Measurements from ENCODE around the gene SYNC.

The SYNC gene

DNA sequence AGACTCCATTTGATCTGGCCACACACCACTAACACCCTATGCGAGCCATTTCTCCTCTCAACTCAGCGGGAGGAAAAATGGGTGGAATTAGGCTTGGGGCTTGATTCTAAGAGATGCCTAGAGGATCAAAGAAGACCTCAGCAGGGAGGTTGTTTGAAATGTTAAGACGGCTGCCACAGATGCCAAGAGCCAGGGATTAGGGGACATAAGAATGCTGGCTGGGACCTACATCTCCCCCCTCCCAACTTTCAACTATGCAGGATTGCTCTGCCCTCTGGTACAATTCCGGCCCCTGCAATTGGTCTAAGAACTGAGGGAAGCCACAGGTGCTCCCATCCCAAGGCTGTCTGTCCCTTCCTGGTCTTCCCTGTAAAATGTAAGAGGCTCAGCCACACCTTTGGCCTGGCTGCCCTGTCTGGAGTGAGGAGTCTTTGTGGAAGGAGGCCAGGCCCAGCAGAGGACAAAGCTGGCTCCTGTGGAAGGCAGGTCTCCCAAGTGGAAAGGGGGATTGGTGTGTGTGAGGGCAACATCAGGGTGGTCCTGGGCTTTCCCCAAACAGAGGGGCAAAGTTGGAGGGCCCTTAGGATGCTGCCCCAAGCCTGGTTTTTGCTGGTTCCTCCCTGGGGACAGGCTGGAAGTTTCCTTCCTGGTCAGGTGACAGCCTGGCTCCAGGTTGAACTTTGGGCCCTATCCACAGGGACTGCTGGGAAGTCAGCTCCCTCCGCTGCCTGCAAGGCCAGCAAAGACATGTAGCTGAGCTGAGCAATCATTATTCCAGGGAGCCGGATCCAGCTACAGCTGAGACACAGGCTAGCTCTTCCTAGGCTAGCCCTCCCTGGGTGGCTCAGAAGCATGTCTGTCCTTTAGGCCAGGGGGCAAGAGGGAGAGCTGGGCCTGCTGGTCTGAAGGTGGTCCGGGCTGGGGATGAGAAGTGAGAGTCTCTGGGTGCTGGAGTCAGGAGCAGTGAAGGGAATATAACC lies 34.5 kb upstream of the SYNC start:
- Histone ChIP-seq H3K4me3 (ENCODE audit: low read depth, low read length, poor library complexity, severe bottlenecking) (no peak overlapping the region), H3F3A (ENCODE audit: insufficient read depth, low read length) (no peaks in the 10 kb centered on the region), H3K36me3 (ENCODE audit: insufficient read depth, low read length) (no peaks in the 10 kb centered on the region), H3K27me3 (ENCODE audit: insufficient read depth, low read length) (peaks cover 1% of the 10 kb centered on the region; the same call in 1 of the 2 replicates), H3K9me2 (ENCODE audit: low read depth, low read length) (no peaks in the 10 kb centered on the region), H3K79me2 (ENCODE audit: insufficient read depth, low read length) (no peaks in the 10 kb centered on the region), H2AFZ (ENCODE audit: low read length) (no peak overlapping the region), H3K9ac (ENCODE audit: low read length) (no peak overlapping the region), H4K20me1 (ENCODE audit: insufficient read depth, low read length) (no peaks in the 10 kb centered on the region), H3K4me2 (ENCODE audit: low read length) (no peak overlapping the region), H3K4me1 (ENCODE audit: insufficient read depth, low read length, severe bottlenecking) (peaks cover 4% of the 10 kb centered on the region), H3K27ac (ENCODE audit: low read depth, low read length, poor library complexity, severe bottlenecking) (no peak overlapping the region), H3K9me3 (ENCODE audit: low read length) (no peaks in the 10 kb centered on the region)
- TF ChIP-seq EZH2 (IDR thresholded peaks at IDR 0.05; ENCODE audit: borderline replicate concordance, low read length) = no peak
- TF ChIP-seq, protein P1, sequence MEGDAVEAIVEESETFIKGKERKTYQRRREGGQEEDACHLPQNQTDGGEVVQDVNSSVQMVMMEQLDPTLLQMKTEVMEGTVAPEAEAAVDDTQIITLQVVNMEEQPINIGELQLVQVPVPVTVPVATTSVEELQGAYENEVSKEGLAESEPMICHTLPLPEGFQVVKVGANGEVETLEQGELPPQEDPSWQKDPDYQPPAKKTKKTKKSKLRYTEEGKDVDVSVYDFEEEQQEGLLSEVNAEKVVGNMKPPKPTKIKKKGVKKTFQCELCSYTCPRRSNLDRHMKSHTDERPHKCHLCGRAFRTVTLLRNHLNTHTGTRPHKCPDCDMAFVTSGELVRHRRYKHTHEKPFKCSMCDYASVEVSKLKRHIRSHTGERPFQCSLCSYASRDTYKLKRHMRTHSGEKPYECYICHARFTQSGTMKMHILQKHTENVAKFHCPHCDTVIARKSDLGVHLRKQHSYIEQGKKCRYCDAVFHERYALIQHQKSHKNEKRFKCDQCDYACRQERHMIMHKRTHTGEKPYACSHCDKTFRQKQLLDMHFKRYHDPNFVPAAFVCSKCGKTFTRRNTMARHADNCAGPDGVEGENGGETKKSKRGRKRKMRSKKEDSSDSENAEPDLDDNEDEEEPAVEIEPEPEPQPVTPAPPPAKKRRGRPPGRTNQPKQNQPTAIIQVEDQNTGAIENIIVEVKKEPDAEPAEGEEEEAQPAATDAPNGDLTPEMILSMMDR (IDR thresholded peaks at IDR 0.05; ENCODE audit: low read length) = no peak

DNA sequence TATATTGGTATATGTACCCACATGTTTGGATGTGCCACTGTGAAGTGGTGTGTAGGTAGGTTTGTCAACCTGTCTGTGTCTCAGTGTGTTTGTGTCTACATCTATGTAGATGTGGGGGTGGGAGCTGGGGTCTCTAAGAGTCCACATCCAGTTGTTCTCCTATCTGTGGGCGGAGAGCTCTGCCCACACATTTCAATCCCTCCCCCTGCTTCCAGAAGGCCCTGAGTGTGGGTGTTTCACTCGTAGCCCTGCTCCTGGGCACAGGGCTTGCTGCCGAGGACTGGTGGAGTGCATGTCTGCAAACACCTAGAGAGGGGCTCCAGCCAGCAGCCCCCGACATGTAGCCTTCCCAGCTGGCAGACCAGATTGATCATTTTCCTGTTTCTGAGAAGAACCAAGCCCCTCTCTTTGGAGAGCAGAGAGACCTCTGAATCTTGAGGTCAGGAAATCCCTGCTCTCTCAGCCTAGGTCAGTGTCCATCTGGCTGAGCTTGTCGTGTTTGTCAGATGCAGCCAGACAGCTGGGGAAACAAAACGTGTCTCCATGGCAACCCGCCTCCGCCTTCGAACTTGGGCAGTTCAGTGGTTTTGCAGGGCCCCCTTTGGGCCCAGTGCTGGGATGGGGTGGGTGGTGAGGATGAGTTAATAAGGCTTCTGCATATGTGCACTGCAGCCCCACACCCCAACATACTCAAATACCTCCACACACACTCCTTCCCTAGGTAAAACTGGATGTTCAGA lies 31.2 kb upstream of the SYNC start:
- Histone ChIP-seq H3K36me3 (ENCODE audit: insufficient read depth, low read length) (no peaks in the 10 kb centered on the region), H3K4me2 (ENCODE audit: low read length) (no peak overlapping the region), H2AFZ (ENCODE audit: low read length) (no peak overlapping the region), H3K27me3 (ENCODE audit: insufficient read depth, low read length) (peaks cover 4% of the 10 kb centered on the region; the same call in 1 of the 2 replicates), H3K79me2 (ENCODE audit: insufficient read depth, low read length) (no peaks in the 10 kb centered on the region), H3K4me1 (ENCODE audit: insufficient read depth, low read length, severe bottlenecking) (no peaks in the 10 kb centered on the region), H3K9me2 (ENCODE audit: low read depth, low read length) (no peaks in the 10 kb centered on the region), H3K9me3 (ENCODE audit: low read length) (no peaks in the 10 kb centered on the region), H3F3A (ENCODE audit: insufficient read depth, low read length) (no peaks in the 10 kb centered on the region), H3K4me3 (ENCODE audit: low read depth, low read length, poor library complexity, severe bottlenecking) (no peak overlapping the region), H3K27ac (ENCODE audit: low read depth, low read length, poor library complexity, severe bottlenecking) (no peak overlapping the region), H4K20me1 (ENCODE audit: insufficient read depth, low read length) (no peaks in the 10 kb centered on the region), H3K9ac (ENCODE audit: low read length) (no peak overlapping the region)
- TF ChIP-seq, protein P1 (IDR thresholded peaks at IDR 0.05; ENCODE audit: low read length) = no peak
- TF ChIP-seq EZH2 (IDR thresholded peaks at IDR 0.05; ENCODE audit: borderline replicate concordance, low read length) = no peak

DNA sequence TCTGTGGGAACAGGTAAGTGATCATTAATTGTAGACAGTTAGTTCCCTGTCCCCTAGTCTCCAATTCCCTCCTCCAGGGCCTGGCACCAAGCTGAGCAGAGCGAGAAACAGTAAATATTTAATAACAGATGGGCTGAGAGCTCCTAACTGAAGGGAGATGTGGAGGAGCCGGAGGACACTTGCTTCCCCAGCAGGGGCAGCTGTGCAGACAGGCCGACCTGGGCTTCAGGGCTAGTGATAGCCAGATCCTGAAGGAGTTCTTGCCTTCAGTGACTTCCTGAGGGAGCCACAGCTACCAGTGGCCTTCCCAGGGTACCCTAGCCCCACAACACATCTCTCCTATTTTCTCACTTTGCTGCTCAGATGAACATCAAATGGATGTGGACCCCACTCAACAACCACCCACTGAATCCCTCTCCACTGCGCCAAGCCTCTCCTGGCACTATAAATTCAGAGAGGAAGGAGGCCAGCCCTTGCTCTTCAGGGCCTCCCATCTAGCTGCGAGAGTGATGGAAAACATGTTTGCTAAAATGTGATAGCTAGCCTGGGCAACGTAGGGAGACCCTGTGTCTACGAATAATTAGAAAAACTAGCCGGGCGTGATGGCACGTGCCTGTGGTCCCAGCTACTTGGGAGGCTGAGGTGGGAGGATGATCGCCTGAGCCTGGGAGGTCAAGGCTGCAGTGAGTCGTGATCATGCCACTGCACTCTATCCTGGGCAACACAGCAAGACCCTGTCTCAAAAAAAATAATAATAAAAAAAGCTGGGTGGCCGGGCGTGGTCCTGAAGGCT lies 26.9 kb upstream of the SYNC start:
- Histone ChIP-seq H3K79me2 (ENCODE audit: insufficient read depth, low read length) (no peaks in the 10 kb centered on the region), H3K4me3 (ENCODE audit: low read depth, low read length, poor library complexity, severe bottlenecking) (no peak overlapping the region), H3K27ac (ENCODE audit: low read depth, low read length, poor library complexity, severe bottlenecking) (no peak overlapping the region), H3F3A (ENCODE audit: insufficient read depth, low read length) (no peaks in the 10 kb centered on the region), H2AFZ (ENCODE audit: low read length) (no peak overlapping the region), H3K9ac (ENCODE audit: low read length) (no peak overlapping the region), H3K4me1 (ENCODE audit: insufficient read depth, low read length, severe bottlenecking) (no peaks in the 10 kb centered on the region), H3K4me2 (ENCODE audit: low read length) (no peak overlapping the region), H4K20me1 (ENCODE audit: insufficient read depth, low read length) (no peaks in the 10 kb centered on the region), H3K27me3 (ENCODE audit: insufficient read depth, low read length) (peaks cover 4% of the 10 kb centered on the region; the same call in 1 of the 2 replicates), H3K9me3 (ENCODE audit: low read length) (no peaks in the 10 kb centered on the region), H3K36me3 (ENCODE audit: insufficient read depth, low read length) (no peaks in the 10 kb centered on the region), H3K9me2 (ENCODE audit: low read depth, low read length) (no peaks in the 10 kb centered on the region)
- TF ChIP-seq EZH2 (IDR thresholded peaks at IDR 0.05; ENCODE audit: borderline replicate concordance, low read length) = no peak
- TF ChIP-seq, protein P1 (IDR thresholded peaks at IDR 0.05; ENCODE audit: low read length) = no peak
